ENCODE measurements around the gene CHP1.

DNA sequence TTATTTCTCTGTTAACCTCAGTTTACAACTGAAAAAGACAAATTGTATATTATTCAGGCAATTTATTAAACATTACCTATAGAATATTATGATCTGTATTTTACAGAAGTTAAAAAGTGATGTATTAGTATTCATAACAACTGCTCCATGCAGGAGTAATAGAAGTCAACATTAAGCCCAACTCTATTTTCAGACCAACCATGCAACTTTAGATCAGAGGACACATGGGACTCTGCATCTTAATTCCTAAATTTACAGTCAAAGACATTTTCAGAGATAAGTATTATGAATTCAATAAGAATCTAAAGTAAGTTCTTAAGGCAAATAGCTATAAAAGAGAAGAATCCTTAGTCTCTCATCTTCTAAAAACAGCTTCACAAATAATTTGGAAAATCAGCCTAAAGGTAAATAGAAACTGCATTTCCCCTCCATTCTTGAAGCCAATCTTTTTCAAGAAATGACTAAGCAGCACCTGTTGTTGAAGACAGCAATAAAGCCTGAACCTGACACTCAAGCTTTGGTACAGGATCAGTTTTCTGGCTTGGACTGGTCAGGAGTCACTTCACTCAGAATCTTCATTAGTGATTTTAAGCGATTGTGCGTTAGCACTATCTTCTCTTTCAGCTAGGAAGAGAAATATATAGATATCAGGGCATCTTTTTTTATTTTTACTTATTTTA, 78.3 kb downstream of the CHP1 start:
- TF ChIP-seq, protein P1, sequence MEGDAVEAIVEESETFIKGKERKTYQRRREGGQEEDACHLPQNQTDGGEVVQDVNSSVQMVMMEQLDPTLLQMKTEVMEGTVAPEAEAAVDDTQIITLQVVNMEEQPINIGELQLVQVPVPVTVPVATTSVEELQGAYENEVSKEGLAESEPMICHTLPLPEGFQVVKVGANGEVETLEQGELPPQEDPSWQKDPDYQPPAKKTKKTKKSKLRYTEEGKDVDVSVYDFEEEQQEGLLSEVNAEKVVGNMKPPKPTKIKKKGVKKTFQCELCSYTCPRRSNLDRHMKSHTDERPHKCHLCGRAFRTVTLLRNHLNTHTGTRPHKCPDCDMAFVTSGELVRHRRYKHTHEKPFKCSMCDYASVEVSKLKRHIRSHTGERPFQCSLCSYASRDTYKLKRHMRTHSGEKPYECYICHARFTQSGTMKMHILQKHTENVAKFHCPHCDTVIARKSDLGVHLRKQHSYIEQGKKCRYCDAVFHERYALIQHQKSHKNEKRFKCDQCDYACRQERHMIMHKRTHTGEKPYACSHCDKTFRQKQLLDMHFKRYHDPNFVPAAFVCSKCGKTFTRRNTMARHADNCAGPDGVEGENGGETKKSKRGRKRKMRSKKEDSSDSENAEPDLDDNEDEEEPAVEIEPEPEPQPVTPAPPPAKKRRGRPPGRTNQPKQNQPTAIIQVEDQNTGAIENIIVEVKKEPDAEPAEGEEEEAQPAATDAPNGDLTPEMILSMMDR (conservative IDR thresholded peaks at IDR 0.05; ENCODE audit: low read length) = no peak
- no peak for TF ChIP-seq EZH2phosphoT487 (IDR thresholded peaks at IDR 0.05; ENCODE audit: borderline replicate concordance, low read depth, low read length)

Data from OCI-LY7 (cell line).